ENCODE results near the gene ITGB3.

Gene ITGB3

GRCh38 chr17:47238321-47239010 lies 15.2 kb upstream of the ITGB3 start:
- no CpG with 5 or more reads among the region's 29 CpGs for WGBS, 2 donors (ENCODE audit: extremely low coverage in 2 of 2, insufficient read length in 2 of 2, insufficient replicate concordance in 1 of 2)

GRCh38 chr17:47239619-47239966 lies 14.0 kb upstream of the ITGB3 start:
- H4K8ac ChIP-seq (ENCODE audit: low read depth, low read length), result no peak overlapping the region
- H2BK5ac ChIP-seq (ENCODE audit: low read length), result no peak overlapping the region
- no peaks in the 10 kb centered on the region for H3K79me1 ChIP-seq (ENCODE audit: low read depth, low read length)
- no CpG with 5 or more reads among the region's 7 CpGs for WGBS, 2 donors (ENCODE audit: extremely low coverage in 2 of 2, insufficient read length in 2 of 2, insufficient replicate concordance in 1 of 2)
- H3K4ac ChIP-seq (ENCODE audit: low read length), result no peak overlapping the region
- H3K4me1 ChIP-seq (ENCODE audit: control insufficient read depth in 2 of 2, insufficient read depth in 1 of 2, low read depth in 1 of 2, low read length in 2 of 2), result no peaks in the 10 kb centered on the region
- H2AK5ac ChIP-seq (ENCODE audit: low read depth, low read length), result no peak overlapping the region
- H4K91ac ChIP-seq (ENCODE audit: low read depth, low read length, poor library complexity), result no peak overlapping the region
- H2BK15ac ChIP-seq (ENCODE audit: low read length), result no peak overlapping the region
- H3K18ac ChIP-seq (ENCODE audit: low read length), result no peak overlapping the region
- no peak overlapping the region for H3K4me3 ChIP-seq (ENCODE audit: low read length in 2 of 2)
- no peaks in the 10 kb centered on the region for H3K36me3 ChIP-seq (replicated peaks in 1 of 2; ENCODE audit: control insufficient read depth in 2 of 2, insufficient read depth in 2 of 2, low read length in 2 of 2)
- H3K27ac ChIP-seq (replicated peaks; ENCODE audit: low read length), result no peak overlapping the region
- H3K23ac ChIP-seq (ENCODE audit: low read depth, low read length, poor library complexity), result no peak overlapping the region
- no peak overlapping the region for H3K4me2 ChIP-seq (ENCODE audit: insufficient read depth, low read length, poor library complexity, severe bottlenecking)
- peak overlapping the region; percentile 42 for H2AFZ ChIP-seq (ENCODE audit: low read length)
- no peak overlapping the region for H2BK120ac ChIP-seq (ENCODE audit: low read depth, low read length)
- H3K9ac ChIP-seq (ENCODE audit: low read depth, low read length, poor library complexity), result no peak overlapping the region
- no peak overlapping the region for H3K14ac ChIP-seq (ENCODE audit: low read length)
- H3K9me3 ChIP-seq (replicated peaks in 1 of 2; ENCODE audit: control insufficient read depth in 2 of 2, insufficient read depth in 1 of 2, low read depth in 1 of 2, low read length in 2 of 2), result no peaks in the 10 kb centered on the region
- H2BK12ac ChIP-seq (ENCODE audit: low read length), result no peak overlapping the region
- DNase-seq (ENCODE audit: low spot score), result no peak
- H3K27me3 ChIP-seq (ENCODE audit: control insufficient read depth in 3 of 3, insufficient read depth in 3 of 3, low read depth in 1 of 3, low read length in 3 of 3), result peaks cover 0 to 8% (median 0%) of the 10 kb centered on the region in 3 experiments

More at GRCh38 chr17:47238321-47239010, 15.2 kb upstream of the ITGB3 start:
- no peaks in the 10 kb centered on the region for H3K36me3 ChIP-seq (replicated peaks in 1 of 2; ENCODE audit: control insufficient read depth in 2 of 2, insufficient read depth in 2 of 2, low read length in 2 of 2)
- H4K91ac ChIP-seq (ENCODE audit: low read depth, low read length, poor library complexity), result no peak overlapping the region
- H2AFZ ChIP-seq (ENCODE audit: low read length), result no peak overlapping the region
- no peak overlapping the region for H4K8ac ChIP-seq (ENCODE audit: low read depth, low read length)
- no peaks in the 10 kb centered on the region for H3K79me1 ChIP-seq (ENCODE audit: low read depth, low read length)
- no peak overlapping the region for H2BK5ac ChIP-seq (ENCODE audit: low read length)
- no peak for DNase-seq (ENCODE audit: low spot score)
- H2AK5ac ChIP-seq (ENCODE audit: low read depth, low read length), result peak overlapping the region; percentile 14
- H3K9me3 ChIP-seq (replicated peaks in 1 of 2; ENCODE audit: control insufficient read depth in 2 of 2, insufficient read depth in 1 of 2, low read depth in 1 of 2, low read length in 2 of 2), result no peaks in the 10 kb centered on the region
- no peak overlapping the region for H3K4ac ChIP-seq (ENCODE audit: low read length)
- H2BK120ac ChIP-seq (ENCODE audit: low read depth, low read length), result no peak overlapping the region
- H2BK15ac ChIP-seq (ENCODE audit: low read length), result no peak overlapping the region
- H3K27me3 ChIP-seq (ENCODE audit: control insufficient read depth in 3 of 3, insufficient read depth in 3 of 3, low read depth in 1 of 3, low read length in 3 of 3), result peaks cover 0 to 5% (median 0%) of the 10 kb centered on the region in 3 experiments
- H3K4me3 ChIP-seq (ENCODE audit: low read length in 2 of 2), result no peak overlapping the region
- peak overlapping the region; percentile 74 for H3K23ac ChIP-seq (ENCODE audit: low read depth, low read length, poor library complexity)
- no peaks in the 10 kb centered on the region for H3K4me1 ChIP-seq (ENCODE audit: control insufficient read depth in 2 of 2, insufficient read depth in 1 of 2, low read depth in 1 of 2, low read length in 2 of 2)
- H3K9ac ChIP-seq (ENCODE audit: low read depth, low read length, poor library complexity), result no peak overlapping the region
- no peak overlapping the region for H3K4me2 ChIP-seq (ENCODE audit: insufficient read depth, low read length, poor library complexity, severe bottlenecking)
- H2BK12ac ChIP-seq (ENCODE audit: low read length), result no peak overlapping the region
- no peak overlapping the region for H3K27ac ChIP-seq (replicated peaks; ENCODE audit: low read length)
- H3K18ac ChIP-seq (ENCODE audit: low read length), result peak overlapping the region; percentile 79
- H3K14ac ChIP-seq (ENCODE audit: low read length), result no peak overlapping the region

GRCh38 chr17:47239967-47240651 lies 13.5 kb upstream of the ITGB3 start:
- Histone ChIP-seq H4K8ac (ENCODE audit: low read depth, low read length) (no peak overlapping the region), H3K4me1 (ENCODE audit: control insufficient read depth in 2 of 2, insufficient read depth in 1 of 2, low read depth in 1 of 2, low read length in 2 of 2) (no peaks in the 10 kb centered on the region), H2BK5ac (ENCODE audit: low read length) (no peak overlapping the region), H3K79me1 (ENCODE audit: low read depth, low read length) (no peaks in the 10 kb centered on the region), H3K27me3 (ENCODE audit: control insufficient read depth in 3 of 3, insufficient read depth in 3 of 3, low read depth in 1 of 3, low read length in 3 of 3) (peaks cover 0 to 8% (median 0%) of the 10 kb centered on the region in 3 experiments), H2AK5ac (ENCODE audit: low read depth, low read length) (no peak overlapping the region), H3K18ac (ENCODE audit: low read length) (no peak overlapping the region), H2BK15ac (ENCODE audit: low read length) (no peak overlapping the region), H3K14ac (ENCODE audit: low read length) (no peak overlapping the region), H3K36me3 (replicated peaks in 1 of 2; ENCODE audit: control insufficient read depth in 2 of 2, insufficient read depth in 2 of 2, low read length in 2 of 2) (no peaks in the 10 kb centered on the region), H4K91ac (ENCODE audit: low read depth, low read length, poor library complexity) (no peak overlapping the region), H3K9ac (ENCODE audit: low read depth, low read length, poor library complexity) (no peak overlapping the region), H3K27ac (replicated peaks; ENCODE audit: low read length) (no peak overlapping the region), H3K4me2 (ENCODE audit: insufficient read depth, low read length, poor library complexity, severe bottlenecking) (no peak overlapping the region), H2BK120ac (ENCODE audit: low read depth, low read length) (no peak overlapping the region), H3K23ac (ENCODE audit: low read depth, low read length, poor library complexity) (no peak overlapping the region), H3K9me3 (replicated peaks in 1 of 2; ENCODE audit: control insufficient read depth in 2 of 2, insufficient read depth in 1 of 2, low read depth in 1 of 2, low read length in 2 of 2) (no peaks in the 10 kb centered on the region), H3K4ac (ENCODE audit: low read length) (no peak overlapping the region), H2AFZ (ENCODE audit: low read length) (peak overlapping the region; percentile 42), H2BK12ac (ENCODE audit: low read length) (no peak overlapping the region), H3K4me3 (ENCODE audit: low read length in 2 of 2) (no peak overlapping the region)
- no CpG with 5 or more reads among the region's 3 CpGs for WGBS, 2 donors (ENCODE audit: extremely low coverage in 2 of 2, insufficient read length in 2 of 2, insufficient replicate concordance in 1 of 2)
- no peak for DNase-seq (ENCODE audit: low spot score)

GRCh38 chr17:47240806-47241205 lies 12.8 kb upstream of the ITGB3 start:
- Histone ChIP-seq H4K91ac (ENCODE audit: low read depth, low read length, poor library complexity) (no peak overlapping the region), H3K27me3 (ENCODE audit: control insufficient read depth in 3 of 3, insufficient read depth in 3 of 3, low read depth in 1 of 3, low read length in 3 of 3) (peaks cover 0 to 8% (median 0%) of the 10 kb centered on the region in 3 experiments), H3K14ac (ENCODE audit: low read length) (no peak overlapping the region), H3K9me3 (replicated peaks in 1 of 2; ENCODE audit: control insufficient read depth in 2 of 2, insufficient read depth in 1 of 2, low read depth in 1 of 2, low read length in 2 of 2) (no peaks in the 10 kb centered on the region), H2BK5ac (ENCODE audit: low read length) (no peak overlapping the region), H2BK15ac (ENCODE audit: low read length) (no peak overlapping the region), H2AK5ac (ENCODE audit: low read depth, low read length) (no peak overlapping the region), H2BK12ac (ENCODE audit: low read length) (no peak overlapping the region), H3K4me1 (ENCODE audit: control insufficient read depth in 2 of 2, insufficient read depth in 1 of 2, low read depth in 1 of 2, low read length in 2 of 2) (no peaks in the 10 kb centered on the region), H3K4ac (ENCODE audit: low read length) (no peak overlapping the region), H3K18ac (ENCODE audit: low read length) (no peak overlapping the region), H3K27ac (replicated peaks; ENCODE audit: low read length) (no peak overlapping the region), H3K4me3 (ENCODE audit: low read length in 2 of 2) (no peak overlapping the region), H3K23ac (ENCODE audit: low read depth, low read length, poor library complexity) (no peak overlapping the region), H3K9ac (ENCODE audit: low read depth, low read length, poor library complexity) (no peak overlapping the region), H3K79me1 (ENCODE audit: low read depth, low read length) (no peaks in the 10 kb centered on the region), H2AFZ (ENCODE audit: low read length) (no peak overlapping the region), H2BK120ac (ENCODE audit: low read depth, low read length) (no peak overlapping the region), H4K8ac (ENCODE audit: low read depth, low read length) (no peak overlapping the region), H3K36me3 (replicated peaks in 1 of 2; ENCODE audit: control insufficient read depth in 2 of 2, insufficient read depth in 2 of 2, low read length in 2 of 2) (no peaks in the 10 kb centered on the region), H3K4me2 (ENCODE audit: insufficient read depth, low read length, poor library complexity, severe bottlenecking) (no peak overlapping the region)
- no peak for DNase-seq (ENCODE audit: low spot score)
- no CpG with 5 or more reads among the region's 3 CpGs for WGBS, 2 donors (ENCODE audit: extremely low coverage in 2 of 2, insufficient read length in 2 of 2, insufficient replicate concordance in 1 of 2)
